HEK293 (cell line): ENCODE measurements around the gene ISY1.

Source experiments
- CTCF ChIP-seq: fragments of 450-650 bp; formaldehyde crosslinking; IDR thresholded peaks from 2 replicates; pipeline ENCODE4 v1.5.1; 2016; ENCODE audit warnings: missing biosample characterization, missing genetic modification characterization
- PRDM10 ChIP-seq: fragments of 450-650 bp; formaldehyde crosslinking; IDR thresholded peaks from 2 replicates; pipeline ENCODE4 v1.5.1; 2016; ENCODE audit warnings: missing biosample characterization, missing genetic modification characterization
- SCRT1 ChIP-seq: fragments of 450-650 bp; formaldehyde crosslinking; IDR thresholded peaks from 2 replicates; pipeline ENCODE4 v1.5.1; 2016; ENCODE audit warnings: missing biosample characterization, missing genetic modification characterization, borderline replicate concordance
- ZBTB1 ChIP-seq: fragments of 450-650 bp; formaldehyde crosslinking; IDR thresholded peaks from 2 replicates; pipeline ENCODE4 v1.5.1; 2016; ENCODE audit warnings: missing biosample characterization, missing genetic modification characterization
- ZBTB44 ChIP-seq: fragments of 450-650 bp; IDR thresholded peaks from 2 replicates; pipeline ENCODE4 v1.5.1; 2018; ENCODE audit warnings: missing biosample characterization, mild to moderate bottlenecking, missing genetic modification characterization
- ZBTB7A ChIP-seq: fragments of 450-650 bp; formaldehyde crosslinking; IDR thresholded peaks from 2 replicates; pipeline ENCODE4 v1.5.1; 2016; ENCODE audit warnings: low read depth, missing biosample characterization, missing genetic modification characterization
- ZBTB8A ChIP-seq: fragments of 450-650 bp; formaldehyde crosslinking; IDR thresholded peaks from 2 replicates; pipeline ENCODE4 v1.5.1; 2016; ENCODE audit warnings: missing biosample characterization, missing genetic modification characterization
- ZNF10 ChIP-seq: fragments of 450-650 bp; formaldehyde crosslinking; IDR thresholded peaks from 2 replicates; pipeline ENCODE4 v1.5.1; 2017; ENCODE audit warnings: missing biosample characterization, missing genetic modification characterization
- ZNF121 ChIP-seq: fragments of 450-650 bp; formaldehyde crosslinking; IDR thresholded peaks from 2 replicates; pipeline ENCODE4 v1.5.1; 2016; ENCODE audit warnings: missing biosample characterization, missing genetic modification characterization
- ZNF157 ChIP-seq: fragments of 450-650 bp; formaldehyde crosslinking; IDR thresholded peaks from 2 replicates; pipeline ENCODE4 v1.5.1; 2016; ENCODE audit warnings: missing biosample characterization, missing genetic modification characterization
- ZNF302 ChIP-seq: fragments of 450-650 bp; formaldehyde crosslinking; IDR thresholded peaks from 2 replicates; pipeline ENCODE4 v1.5.1; 2016; ENCODE audit warnings: missing biosample characterization, missing genetic modification characterization, low read depth
- ZNF449 ChIP-seq: fragments of 450-650 bp; formaldehyde crosslinking; IDR thresholded peaks from 2 replicates; pipeline ENCODE4 v1.5.1; 2017; ENCODE audit warnings: missing biosample characterization, mild to moderate bottlenecking, missing genetic modification characterization, moderate library complexity

- TF ChIP-seq ZNF10 (tag by site-specific recombination) = no peak
- TF ChIP-seq CTCF (tag by site-specific recombination) = no peak; the same call in 1 of the 2 replicates
- TF ChIP-seq SCRT1 (tag by site-specific recombination) = no peak
- TF ChIP-seq ZNF121 (tag by site-specific recombination) = no peak; the same call in 1 of the 2 replicates
- TF ChIP-seq ZNF157 = no peak
- no peak for TF ChIP-seq ZBTB1
- TF ChIP-seq ZNF302 (tag by site-specific recombination) = no peak
- no peak for TF ChIP-seq ZBTB44 (tag by site-specific recombination)
- no peak for TF ChIP-seq ZNF449
- TF ChIP-seq PRDM10 = no peak
- TF ChIP-seq ZBTB7A (tag by site-specific recombination) = peak; percentile 43; the same call in 1 of the 2 replicates
- TF ChIP-seq ZBTB8A (tag by site-specific recombination) = no peak
Observed at GRCh38 chr3:129183569-129184395, 22.9 kb upstream of the ISY1 start, which contains the start of gene CNBP.
